Body of pancreas (tissue), 4 donors: ENCODE measurements around the gene EGF.

Experiments
- CTCF ChIP-seq, 7 experiments: fragments of 450-650 bp in 4 of 7; fragments of 200-600 bp in 3 of 7; sonication (generic) in 3 of 7; IDR thresholded peaks; one replicate each; pipeline ENCODE4 v1.5.1; 2016 to 2019; ENCODE audit warnings: antibody characterized with exemption in 7 of 7
- POLR2A ChIP-seq, 3 donors: fragments of 450-650 bp; IDR thresholded peaks; one replicate each; pipeline ENCODE4 v1.6.1; 2016; ENCODE audit warnings: antibody characterized with exemption in 3 of 3, mild to moderate bottlenecking in 2 of 3

GRCh38 chr4:110014233-110014632 is 101.5 kb downstream of the EGF start:
- TF ChIP-seq CTCF (IDR thresholded peaks at IDR 0.05) (no peak), POLR2A (IDR thresholded peaks at IDR 0.05) (no peak)
